H9 (cell line): ENCODE measurements around the gene DAPK1. TPM values are rescaled to one million over a fixed set of nuclear protein-coding genes. Genes with fewer than 3 reads are reported as not detected.

Experiments
- DNase-seq: peaks from one replicate; pipeline ENCODE4 v3.0.0-alpha.2; 2017
- H2AFZ ChIP-seq: one replicate; pipeline ENCODE4 v1.6.1; 2013; ENCODE audit warnings: mild to moderate bottlenecking, low read length, control low read depth, moderate library complexity
- H2AK5ac ChIP-seq: 2 replicates; pipeline ENCODE4 v1.6.1; 2013; ENCODE audit warnings: low read length, control low read depth, mixed read lengths; ENCODE audit not compliant: insufficient read length
- H2BK120ac ChIP-seq: one replicate; pipeline ENCODE4 v1.6.1; 2013; ENCODE audit warnings: low read depth, mild to moderate bottlenecking, low read length, control low read depth, inconsistent platforms; ENCODE audit not compliant: poor library complexity, severe bottlenecking
- H2BK12ac ChIP-seq: 2 replicates; pipeline ENCODE4 v1.6.1; 2013; ENCODE audit warnings: low read length, control low read depth, mixed read lengths, low read depth; ENCODE audit not compliant: insufficient read length
- H2BK15ac ChIP-seq: 2 replicates; pipeline ENCODE4 v1.6.1; 2013; ENCODE audit warnings: low read depth, low read length, control low read depth
- H2BK20ac ChIP-seq: one replicate; pipeline ENCODE4 v1.6.1; 2013; ENCODE audit warnings: low read depth, mild to moderate bottlenecking, low read length, control low read depth, inconsistent platforms; ENCODE audit not compliant: poor library complexity, severe bottlenecking
- H2BK5ac ChIP-seq: 2 replicates; pipeline ENCODE4 v1.6.1; 2013; ENCODE audit warnings: low read length, control low read depth, mixed read lengths; ENCODE audit not compliant: insufficient read length
- H3K14ac ChIP-seq: 2 replicates; pipeline ENCODE4 v1.6.1; 2013; ENCODE audit warnings: low read length, control low read depth; ENCODE audit not compliant: insufficient read depth
- H3K18ac ChIP-seq: 2 replicates; pipeline ENCODE4 v1.6.1; 2013; ENCODE audit warnings: low read depth, mild to moderate bottlenecking, mixed read lengths, low read length, control low read depth; ENCODE audit not compliant: insufficient read length
- H3K23ac ChIP-seq: 2 replicates; pipeline ENCODE4 v1.6.1; 2013; ENCODE audit warnings: low read length, control low read depth, mixed read lengths, low read depth; ENCODE audit not compliant: insufficient read length
- H3K23me2 ChIP-seq: 2 replicates; pipeline ENCODE4 v1.6.1; 2013; ENCODE audit warnings: low read depth, mild to moderate bottlenecking, mixed read lengths, low read length, control low read depth; ENCODE audit not compliant: insufficient read length, poor library complexity, severe bottlenecking
- H3K27ac ChIP-seq: 2 replicates; pipeline ENCODE4 v1.5.1; 2013; ENCODE audit warnings: low read length, control low read depth, mixed read lengths, low read depth; ENCODE audit not compliant: insufficient read length
- H3K27me3 ChIP-seq: 2 replicates; pipeline ENCODE4 v1.6.1; 2013; ENCODE audit warnings: low read length, control low read depth, inconsistent platforms; ENCODE audit not compliant: insufficient read depth
- H3K4ac ChIP-seq: 2 replicates; pipeline ENCODE4 v1.6.1; 2013; ENCODE audit warnings: low read depth, mild to moderate bottlenecking, control low read depth, inconsistent platforms, low read length, moderate library complexity
- H3K4me1 ChIP-seq: 2 replicates; pipeline ENCODE4 v1.6.1; 2013; ENCODE audit warnings: low read length, control low read depth, inconsistent platforms; ENCODE audit not compliant: insufficient read depth
- H3K4me2 ChIP-seq: 2 replicates; pipeline ENCODE4 v1.6.1; 2013; ENCODE audit warnings: low read length, control low read depth, mixed read lengths; ENCODE audit not compliant: insufficient read length, insufficient read depth
- H3K56ac ChIP-seq: 2 replicates; pipeline ENCODE4 v1.6.1; 2013; ENCODE audit warnings: low read depth, mild to moderate bottlenecking, mixed read lengths, low read length, control low read depth; ENCODE audit not compliant: insufficient read length
- H3K79me1 ChIP-seq: 2 replicates; pipeline ENCODE4 v1.6.1; 2013; ENCODE audit warnings: low read depth, mild to moderate bottlenecking, moderate library complexity, low read length, control low read depth, inconsistent platforms; ENCODE audit not compliant: insufficient read depth, poor library complexity, severe bottlenecking
- H3K79me2 ChIP-seq: 2 replicates; pipeline ENCODE4 v1.6.1; 2013; ENCODE audit warnings: low read length, control low read depth, inconsistent platforms; ENCODE audit not compliant: insufficient read depth
- H3K9ac ChIP-seq: 2 replicates; pipeline ENCODE4 v1.6.1; 2013; ENCODE audit warnings: low read length, control low read depth, mixed read lengths; ENCODE audit not compliant: insufficient read length; ENCODE audit errors: extremely low read depth
- H3K9me3 ChIP-seq: one replicate; pipeline ENCODE4 v1.6.1; 2013; ENCODE audit warnings: low read depth, low read length, inconsistent platforms; ENCODE audit not compliant: control insufficient read depth
- H3T11ph ChIP-seq: one replicate; pipeline ENCODE4 v1.6.1; 2013; ENCODE audit warnings: mild to moderate bottlenecking, low read length, control low read depth, inconsistent platforms
- H4K20me1 ChIP-seq: one replicate; pipeline ENCODE4 v1.6.1; 2013; ENCODE audit not compliant: control insufficient read depth, insufficient read length, insufficient read depth
- H4K5ac ChIP-seq: 2 replicates; pipeline ENCODE4 v1.6.1; 2013; ENCODE audit warnings: low read depth, mild to moderate bottlenecking, mixed read lengths, low read length, control low read depth; ENCODE audit not compliant: insufficient read length
- H4K8ac ChIP-seq: replicated peaks from 2 replicates; pipeline ENCODE4 v1.6.1; 2013; ENCODE audit warnings: low read length, control low read depth, mixed read lengths, low read depth; ENCODE audit not compliant: insufficient read length
- H4K91ac ChIP-seq: 2 replicates; pipeline ENCODE4 v1.6.1; 2013; ENCODE audit warnings: low read depth, mild to moderate bottlenecking, moderate library complexity, mixed read lengths, low read length, control low read depth; ENCODE audit not compliant: insufficient read length
- H3K27ac Mint-ChIP-seq, 3 experiments: 2 replicates in 2 of 3; 3 replicates in 1 of 3; pipeline ENCODE4 v1.8.0; 2020 to 2021; ENCODE audit warnings: mixed read lengths in 3 of 3, mild to moderate bottlenecking in 1 of 3, moderate library complexity in 1 of 3
- H3K27me3 Mint-ChIP-seq: 2 replicates; pipeline ENCODE4 v1.8.0; 2021; ENCODE audit warnings: low read depth, mild to moderate bottlenecking, moderate library complexity, mixed read lengths
- H3K36me3 Mint-ChIP-seq, 3 experiments: 2 replicates in 2 of 3; 3 replicates in 1 of 3; pipeline ENCODE4 v1.8.0; 2020 to 2021; ENCODE audit warnings: low read depth in 3 of 3, mixed read lengths in 3 of 3; ENCODE audit not compliant: insufficient read depth in 1 of 3
- H3K4me1 Mint-ChIP-seq, 2 experiments: 2 replicates each; pipeline ENCODE4 v1.8.0; 2020; ENCODE audit warnings: mixed read lengths in 2 of 2
- H3K4me3 Mint-ChIP-seq, 2 experiments: 2 replicates in 1 of 2; 3 replicates in 1 of 2; pipeline ENCODE4 v1.8.0; 2020 to 2021; ENCODE audit warnings: mild to moderate bottlenecking in 2 of 2, mixed read lengths in 2 of 2, moderate library complexity in 1 of 2
- H3K9me3 Mint-ChIP-seq, 2 experiments: 2 replicates in 1 of 2; 3 replicates in 1 of 2; pipeline ENCODE4 v1.8.0; 2020; ENCODE audit warnings: mild to moderate bottlenecking in 2 of 2, mixed read lengths in 2 of 2, moderate library complexity in 1 of 2
- whole genome bisulfite sequencing: extraction: QIAGEN DNeasy Blood & Tissue Kit; methylation state at CpG from one replicate; pipeline ENCODE4 v1.1.7; 2013; ENCODE audit warnings: missing lambda C conversion rate, low lambda C conversion rate, mixed read lengths; ENCODE audit not compliant: insufficient read length; ENCODE audit errors: extremely low coverage; 5-methylcytosine and 5-hydroxymethylcytosine counted together
- total RNA-seq: library from RNA; stranded (reverse); gene quantifications from 2 replicates; pipeline ENCODE4 v1.2.1, GENCODE V29; 2021
- TF ChIP-seq, protein P1 (sequence below): fragments of 200-600 bp; sonication (generic); conservative IDR thresholded peaks from 3 replicates; pipeline ENCODE4 v1.8.0; 2021; ENCODE audit warnings: antibody characterized with exemption, mild to moderate bottlenecking

DAPK1 gene
- total RNA-seq, 1 experiment from 2014 or later = 79.4 TPM

DNA sequence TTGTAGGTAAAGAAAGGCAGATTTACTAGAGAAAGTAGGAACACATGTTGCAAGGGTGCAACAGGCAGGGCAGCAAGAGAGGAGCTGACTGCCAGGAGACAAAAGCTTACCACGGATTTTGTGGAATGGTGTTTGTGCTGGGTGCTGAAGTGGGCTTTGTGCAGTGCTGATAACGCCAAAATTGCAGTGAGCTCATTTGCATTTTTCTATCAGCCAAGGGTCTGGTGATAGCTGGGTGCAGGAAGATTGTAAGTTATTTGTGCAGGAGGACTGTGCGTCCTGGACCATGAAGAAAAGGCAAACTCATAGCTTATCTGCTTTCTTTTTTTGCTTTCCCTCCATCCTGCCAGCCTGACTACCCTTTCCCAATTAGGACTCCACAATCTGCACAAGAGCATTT, 241.9 kb downstream of the DAPK1 start:
- no peaks in the 10 kb centered on the region for H3K23me2 ChIP-seq
- H3T11ph ChIP-seq = no peak overlapping the region
- Mint-ChIP-seq H3K27me3 (peaks cover 4% of the 10 kb centered on the region; the same call in 1 of the 2 replicates), H3K27ac (no peak overlapping the region), H3K9me3 (peaks cover 24 to 31% of the 10 kb centered on the region in 2 experiments), H3K36me3 (peaks cover 2 to 14% (median 8%) of the 10 kb centered on the region in 3 experiments; a peak in 3 of 7 replicates), H3K4me1 (no peaks in the 10 kb centered on the region), H3K4me3 (no peak overlapping the region)
- H2BK5ac ChIP-seq = no peak overlapping the region
- no peak overlapping the region for H3K9ac ChIP-seq
- no peak for DNase-seq
- no peaks in the 10 kb centered on the region for H3K79me2 ChIP-seq
- H4K91ac ChIP-seq = no peak overlapping the region
- no peak overlapping the region for H2BK120ac ChIP-seq
- no peak overlapping the region for H3K18ac ChIP-seq
- no peaks in the 10 kb centered on the region for H3K4me1 ChIP-seq
- no peak overlapping the region for H4K8ac ChIP-seq
- no peak overlapping the region for H2BK12ac ChIP-seq
- no peaks in the 10 kb centered on the region for H4K20me1 ChIP-seq
- no peak overlapping the region for H3K23ac ChIP-seq
- H2AFZ ChIP-seq = no peak overlapping the region
- WGBS = no CpG with 5 or more reads among the region's 3 CpGs
- no peak overlapping the region for H4K5ac ChIP-seq
- no peak overlapping the region for H2BK15ac ChIP-seq
- no peak overlapping the region for H3K14ac ChIP-seq
- no peak overlapping the region for H2BK20ac ChIP-seq
- H3K9me3 ChIP-seq = no peaks in the 10 kb centered on the region
- no peaks in the 10 kb centered on the region for H3K79me1 ChIP-seq
- H2AK5ac ChIP-seq = no peak overlapping the region
- TF ChIP-seq, protein P1, sequence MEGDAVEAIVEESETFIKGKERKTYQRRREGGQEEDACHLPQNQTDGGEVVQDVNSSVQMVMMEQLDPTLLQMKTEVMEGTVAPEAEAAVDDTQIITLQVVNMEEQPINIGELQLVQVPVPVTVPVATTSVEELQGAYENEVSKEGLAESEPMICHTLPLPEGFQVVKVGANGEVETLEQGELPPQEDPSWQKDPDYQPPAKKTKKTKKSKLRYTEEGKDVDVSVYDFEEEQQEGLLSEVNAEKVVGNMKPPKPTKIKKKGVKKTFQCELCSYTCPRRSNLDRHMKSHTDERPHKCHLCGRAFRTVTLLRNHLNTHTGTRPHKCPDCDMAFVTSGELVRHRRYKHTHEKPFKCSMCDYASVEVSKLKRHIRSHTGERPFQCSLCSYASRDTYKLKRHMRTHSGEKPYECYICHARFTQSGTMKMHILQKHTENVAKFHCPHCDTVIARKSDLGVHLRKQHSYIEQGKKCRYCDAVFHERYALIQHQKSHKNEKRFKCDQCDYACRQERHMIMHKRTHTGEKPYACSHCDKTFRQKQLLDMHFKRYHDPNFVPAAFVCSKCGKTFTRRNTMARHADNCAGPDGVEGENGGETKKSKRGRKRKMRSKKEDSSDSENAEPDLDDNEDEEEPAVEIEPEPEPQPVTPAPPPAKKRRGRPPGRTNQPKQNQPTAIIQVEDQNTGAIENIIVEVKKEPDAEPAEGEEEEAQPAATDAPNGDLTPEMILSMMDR = no peak
- H3K4ac ChIP-seq = no peak overlapping the region
- no peak overlapping the region for H3K27ac ChIP-seq
- H3K56ac ChIP-seq = no peak overlapping the region
- no peaks in the 10 kb centered on the region for H3K27me3 ChIP-seq
- no peak overlapping the region for H3K4me2 ChIP-seq
